SK-N-SH (cell line): ENCODE results near the gene LPP. TPM values are rescaled to one million over a fixed set of nuclear protein-coding genes. Genes with fewer than 3 reads are reported as not detected.
A peak's percentile ranks its signal among the peaks of the same experiment; 100 is the strongest.

Experiments used
- CTCF ChIA-PET: fragments of 300-600, 350-600 bp; formaldehyde crosslinking; extraction: SDS; loops from one replicate; lab custom pipeline; 2021; lab: Yijun Ruan, JAX
- POLR2A ChIA-PET: fragments of 350-600 bp; sonication (Branson Sonifier 250); formaldehyde crosslinking; extraction: SDS; loops from one replicate; lab custom pipeline; 2020; ENCODE audit warnings: antibody characterized with exemption, inconsistent platforms; lab: Yijun Ruan, JAX
- DNase-seq: peaks from one replicate; pipeline ENCODE4 v3.0.0; 2012
- H2AFZ ChIP-seq: fragments of 200-600 bp; sonication (generic); 2 replicates; pipeline ENCODE4 v1.8.1; 2016; ENCODE audit warnings: antibody characterized with exemption, mild to moderate bottlenecking, low read depth
- H3F3A ChIP-seq: fragments of 200-600 bp; sonication (generic); replicated peaks from 2 replicates; pipeline ENCODE3; 2016; ENCODE audit warnings: antibody characterized with exemption, mild to moderate bottlenecking; ENCODE audit not compliant: insufficient read depth
- H3K27ac ChIP-seq, 2 experiments: fragments of 200-500 bp in 1 of 2; fragments of 200-600 bp in 1 of 2; sonication (Bioruptor generic) in 1 of 2; sonication (generic), shearing (Covaris generic) in 1 of 2; 2 replicates each; pipeline versions ENCODE4 v1.5.1 to v1.6.1; 2014 to 2016; ENCODE audit warnings: low read depth in 2 of 2, inconsistent platforms in 1 of 2, low read length in 1 of 2, mild to moderate bottlenecking in 1 of 2, mixed read lengths in 1 of 2
- H3K27me3 ChIP-seq: fragments of 200-600 bp; sonication (generic), shearing (Covaris generic); 2 replicates; pipeline ENCODE4 v1.6.1; 2016; ENCODE audit warnings: mixed run types; ENCODE audit not compliant: insufficient read depth
- H3K36me3 ChIP-seq, 2 experiments: fragments of 200-500 bp in 1 of 2; fragments of 200-600 bp in 1 of 2; sonication (Bioruptor generic) in 1 of 2; sonication (generic) in 1 of 2; replicated peaks in 1 of 2; 2 replicates each; pipeline versions ENCODE3 to v1.5.1; 2014 to 2016; ENCODE audit warnings: low read length in 1 of 2, mild to moderate bottlenecking in 1 of 2; ENCODE audit not compliant: insufficient read depth in 2 of 2, control insufficient read depth in 1 of 2
- H3K4me1 ChIP-seq, 2 experiments: fragments of 200-500 bp in 1 of 2; fragments of 200-600 bp in 1 of 2; sonication (Bioruptor generic) in 1 of 2; sonication (generic), shearing (Covaris generic) in 1 of 2; 2 replicates each; pipeline versions ENCODE4 v1.5.1 to v1.6.1; 2014 to 2016; ENCODE audit warnings: low read depth in 1 of 2, low read length in 1 of 2, mixed run types in 1 of 2; ENCODE audit not compliant: insufficient read depth in 2 of 2, control insufficient read depth in 1 of 2
- H3K4me2 ChIP-seq: fragments of 200-600 bp; sonication (generic), shearing (Covaris generic); 2 replicates; pipeline ENCODE4 v1.6.1; 2017; ENCODE audit warnings: mixed run types
- H3K4me3 ChIP-seq, 2 experiments: fragments of 200-500 bp in 1 of 2; fragments of 200-600 bp in 1 of 2; sonication (Bioruptor generic) in 1 of 2; sonication (generic), shearing (Covaris generic) in 1 of 2; 2 replicates each; pipeline versions ENCODE4 v1.5.1 to v1.8.1; 2014 to 2016; ENCODE audit warnings: low read depth in 2 of 2, inconsistent platforms in 1 of 2, low read length in 1 of 2, mild to moderate bottlenecking in 1 of 2, mixed read lengths in 1 of 2, moderate library complexity in 1 of 2
- H3K79me2 ChIP-seq: fragments of 200-600 bp; sonication (generic); 2 replicates; pipeline ENCODE4 v1.8.1; 2017; ENCODE audit warnings: mild to moderate bottlenecking; ENCODE audit not compliant: insufficient read depth
- H3K9ac ChIP-seq: fragments of 200-600 bp; sonication (generic); 2 replicates; pipeline ENCODE4 v1.6.1; 2017; ENCODE audit warnings: mixed run types
- H3K9me2 ChIP-seq: fragments of 200-600 bp; sonication (generic); 2 replicates; pipeline ENCODE4 v1.6.1; 2017; ENCODE audit warnings: mixed run types
- H3K9me3 ChIP-seq: fragments of 200-600 bp; sonication (generic); 2 replicates; pipeline ENCODE4 v1.6.1; 2017; ENCODE audit warnings: mixed run types, mild to moderate bottlenecking, moderate library complexity
- H4K20me1 ChIP-seq: fragments of 200-600 bp; sonication (generic); 2 replicates; pipeline ENCODE4 v1.6.1; 2017; ENCODE audit warnings: mild to moderate bottlenecking, mixed run types; ENCODE audit not compliant: insufficient read depth
- EP300 ChIP-seq, 2 experiments: IDR thresholded peaks; 2 replicates each; pipeline versions ENCODE4 v1.4.0 to v1.6.1; 2012; ENCODE audit warnings: borderline replicate concordance in 1 of 2, low read depth in 1 of 2, low read length in 1 of 2
- GABPA ChIP-seq: IDR thresholded peaks from 2 replicates; pipeline ENCODE4 v1.4.0; 2012; ENCODE audit warnings: low read depth, mild to moderate bottlenecking
- GATA2 ChIP-seq: sonication (generic); formaldehyde crosslinking; IDR thresholded peaks from 2 replicates; pipeline ENCODE4 v1.5.0; 2020; ENCODE audit warnings: mild to moderate bottlenecking, missing genetic modification reagents
- IRF3 ChIP-seq: fragments of 150-350 bp; IDR thresholded peaks from 2 replicates; pipeline ENCODE4 v1.6.1; 2016; ENCODE audit warnings: mild to moderate bottlenecking, low read depth, low read length
- MXI1 ChIP-seq: IDR thresholded peaks from 2 replicates; pipeline ENCODE4 v1.6.1; 2012; ENCODE audit warnings: mild to moderate bottlenecking, low read depth, low read length, improper control_type of control experiment
- NFIC ChIP-seq: IDR thresholded peaks from 2 replicates; pipeline ENCODE4 v1.4.0; 2012; ENCODE audit warnings: borderline replicate concordance
- NRF1 ChIP-seq: IDR thresholded peaks from 2 replicates; pipeline ENCODE4 v1.6.1; 2012; ENCODE audit warnings: low read depth, mild to moderate bottlenecking, low read length
- PBX3 ChIP-seq: IDR thresholded peaks from 2 replicates; pipeline ENCODE4; 2012
- POLR2AphosphoS5 ChIP-seq: IDR thresholded peaks from 2 replicates; pipeline ENCODE4 v1.6.1; 2012; ENCODE audit warnings: low read depth, low read length
- RAD21 ChIP-seq: IDR thresholded peaks from 2 replicates; pipeline ENCODE4 v1.6.1; 2012; ENCODE audit warnings: mild to moderate bottlenecking, low read length
- RCOR1 ChIP-seq: fragments of 150-350 bp; IDR thresholded peaks from 2 replicates; pipeline ENCODE4 v1.6.1; 2017; ENCODE audit warnings: antibody characterized with exemption, low read length
- REST ChIP-seq: IDR thresholded peaks from 2 replicates; pipeline ENCODE4 v1.6.1; 2012; ENCODE audit warnings: mild to moderate bottlenecking, low read depth, low read length, moderate library complexity
- TAF1 ChIP-seq: IDR thresholded peaks from 2 replicates; pipeline ENCODE4 v1.6.1; 2012; ENCODE audit warnings: low read depth, mild to moderate bottlenecking, low read length, moderate library complexity, borderline replicate concordance
- TCF12 ChIP-seq: IDR thresholded peaks from 2 replicates; pipeline ENCODE4 v1.4.0; 2012
- TEAD4 ChIP-seq: IDR thresholded peaks from 2 replicates; pipeline ENCODE4 v1.4.0; 2012; ENCODE audit warnings: mild to moderate bottlenecking, borderline replicate concordance; ENCODE audit not compliant: insufficient read depth
- USF1 ChIP-seq: IDR thresholded peaks from 2 replicates; pipeline ENCODE4 v1.4.0; 2012; ENCODE audit warnings: low read depth, borderline replicate concordance
- YY1 ChIP-seq: IDR thresholded peaks from 2 replicates; pipeline ENCODE4 v1.4.0; 2012; ENCODE audit warnings: low read depth, mild to moderate bottlenecking
- ZBTB33 ChIP-seq: IDR thresholded peaks from 2 replicates; pipeline ENCODE4 v1.4.0; 2012; ENCODE audit warnings: low read depth, borderline replicate concordance
- WGBS: methylation state at CpG from one replicate; pipeline ENCODE4 v1.1.6; 2017; ENCODE audit warnings: low lambda C conversion rate; 5-methylcytosine and 5-hydroxymethylcytosine counted together
- polyA plus RNA-seq, 3 experiments: library from polyadenylated mRNA; depleted of rRNA; stranded (reverse); fragments of >200 nt; gene quantifications; 2 replicates each; pipeline ENCODE4 v1.2.3, GENCODE V29; 2012

Gene LPP
- polyA plus RNA-seq, 1 of the 3 experiments (the other 2 are of a cell fraction) = 6.6 TPM

- H3K9me3 ChIP-seq = no peaks in the 10 kb centered on the region
- peak overlapping the region; percentile 60; the same call in 1 of the 2 replicates for H3K9ac ChIP-seq
- H3K27ac ChIP-seq = peak overlapping the region in 1 of 2 experiments; percentile 89; a peak in 2 of 4 replicates
- no peak overlapping the region for H2AFZ ChIP-seq
- peaks cover 27% of the 10 kb centered on the region for H3F3A ChIP-seq
- POLR2A ChIA-PET = no interaction called here
- CTCF ChIA-PET = no interaction called here
- peak overlapping the region; percentile 61; the same call in 1 of the 2 replicates for H3K4me2 ChIP-seq
- TF ChIP-seq NFIC (no peak), TAF1 (no peak), RCOR1 (no peak), GABPA (no peak), YY1 (no peak), REST (no peak), RAD21 (no peak)
- WGBS = 69% methylated on average over 3 of the region's 3 CpGs
- H3K79me2 ChIP-seq = peaks cover 95% of the 10 kb centered on the region
- no peak overlapping the region for H3K4me3 ChIP-seq
- H4K20me1 ChIP-seq = peaks cover 19% of the 10 kb centered on the region
- no peak for DNase-seq
- H3K9me2 ChIP-seq = no peaks in the 10 kb centered on the region
- peaks cover 0 to 16% of the 10 kb centered on the region in 2 experiments; a peak in 2 of 4 replicates for H3K4me1 ChIP-seq
- H3K27me3 ChIP-seq = no peaks in the 10 kb centered on the region
- peaks cover 0 to 11% of the 10 kb centered on the region in 2 experiments for H3K36me3 ChIP-seq
Observed at GRCh38 chr3:188234132-188234531, 80.2 kb downstream of the LPP start.

GRCh38 chr3:188236271-188236670 is 82.3 kb downstream of the LPP start:
- Histone ChIP-seq H3K4me3 (no peak overlapping the region), H3K4me2 (no peak overlapping the region), H3K27ac (no peak overlapping the region), H3K36me3 (peaks cover 5 to 10% of the 10 kb centered on the region in 2 experiments), H4K20me1 (peaks cover 20% of the 10 kb centered on the region), H3K27me3 (no peaks in the 10 kb centered on the region), H3K79me2 (peaks cover 91% of the 10 kb centered on the region), H3F3A (peaks cover 28% of the 10 kb centered on the region), H3K9ac (no peak overlapping the region), H2AFZ (no peak overlapping the region), H3K9me3 (no peaks in the 10 kb centered on the region), H3K4me1 (peaks cover 0 to 21% of the 10 kb centered on the region in 2 experiments; a peak in 2 of 4 replicates), H3K9me2 (no peaks in the 10 kb centered on the region)
- TF ChIP-seq NRF1 (no peak), USF1 (no peak), TCF12 (no peak), PBX3 (no peak), MXI1 (no peak), NFIC (no peak), GATA2 (CRISPR knock-in tag) (no peak), EP300 (IDR thresholded peaks at IDR 0.05; ENCODE audit: borderline replicate concordance in 1 of 2, low read depth in 1 of 2, low read length in 1 of 2) (no peak), POLR2AphosphoS5 (no peak), ZBTB33 (no peak), RAD21 (no peak), TEAD4 (no peak), IRF3 (no peak)
- ChIA-PET POLR2A (no interaction called here), CTCF (no interaction called here)
- 86% methylated on average over 4 of the region's 4 CpGs for WGBS
- DNase-seq = no peak
